SIG-M5 treated with dmso at 0.1 percent for 504 hours (cell line): ENCODE measurements around the gene TRAK1.

Source experiments
- DNase-seq: peaks from one replicate; lab custom pipeline; 2025; ENCODE audit not compliant: unreplicated experiment; lab: John Stamatoyannopoulos, UW

The TRAK1 gene

GRCh38 chr3:42123012-42123581, 31.9 kb downstream of the TRAK1 start:
- DNase-seq, result no peak

GRCh38 chr3:42123824-42124658, 32.9 kb downstream of the TRAK1 start:
- no peak for DNase-seq

- DNase-seq, result no peak
Observed at GRCh38 chr3:42127226-42127625, 36.1 kb downstream of the TRAK1 start.

GRCh38 chr3:42128526-42128925, 37.4 kb downstream of the TRAK1 start:
- DNase-seq, result no peak

GRCh38 chr3:42129014-42129953, 38.1 kb downstream of the TRAK1 start:
- DNase-seq, result no peak

GRCh38 chr3:42130007-42130328, 38.8 kb downstream of the TRAK1 start:
- DNase-seq, result no peak

- DNase-seq, result peak; percentile 18
Observed at GRCh38 chr3:42130329-42131070, 39.3 kb downstream of the TRAK1 start.

- DNase-seq, result no peak
Observed at GRCh38 chr3:42133500-42134298, 42.5 kb downstream of the TRAK1 start.

- no peak for DNase-seq
Observed at GRCh38 chr3:42134867-42135464, 43.8 kb downstream of the TRAK1 start.

- no peak for DNase-seq
Observed at GRCh38 chr3:42139621-42140453, 48.7 kb downstream of the TRAK1 start.

GRCh38 chr3:42140665-42141203, 49.6 kb downstream of the TRAK1 start:
- no peak for DNase-seq

- DNase-seq, result no peak
Observed at GRCh38 chr3:42143440-42143839, 52.3 kb downstream of the TRAK1 start.

GRCh38 chr3:42144209-42144608, 53.1 kb downstream of the TRAK1 start:
- DNase-seq, result no peak

GRCh38 chr3:42148086-42148848, 57.1 kb downstream of the TRAK1 start:
- DNase-seq, result no peak

GRCh38 chr3:42148982-42149432, 57.9 kb downstream of the TRAK1 start:
- no peak for DNase-seq

GRCh38 chr3:42149532-42149931, 58.4 kb downstream of the TRAK1 start:
- no peak for DNase-seq

- DNase-seq, result peak; percentile 10
Observed at GRCh38 chr3:42149975-42150374, 58.8 kb downstream of the TRAK1 start.
